Keratinocyte (primary cell): ENCODE results near the gene NCOA6. TPM values are rescaled to one million over a fixed set of nuclear protein-coding genes. Genes with fewer than 3 reads are reported as not detected.

Experiments used
- DNase-seq: peaks from one replicate; pipeline ENCODE4 v3.0.0-alpha.2; 2011; ENCODE audit warnings: low read depth, missing footprints, low spot score
- FAIRE-seq: peaks from 2 replicates; lab custom pipeline; 2011; peaks lifted over from hg19 to GRCh38; lab: Jason Lieb, UNC
- H2AFZ ChIP-seq: 2 replicates; pipeline ENCODE4 v1.6.0; 2012; ENCODE audit warnings: low read length, control low read depth, inconsistent platforms; ENCODE audit not compliant: control insufficient read depth
- H3K27ac ChIP-seq: 2 replicates; pipeline ENCODE4 v1.5.1; 2011; ENCODE audit warnings: low read length; ENCODE audit not compliant: control insufficient read depth, insufficient read depth
- H3K27me3 ChIP-seq: 3 replicates; pipeline ENCODE4 v1.6.0; 2011; ENCODE audit warnings: low read length; ENCODE audit not compliant: control insufficient read depth, insufficient read depth; ENCODE audit errors: extremely low read depth
- H3K36me3 ChIP-seq, 2 experiments: 2 replicates in 1 of 2; 3 replicates in 1 of 2; pipeline ENCODE4 v1.5.1; 2011; ENCODE audit warnings: low read length in 2 of 2, mild to moderate bottlenecking in 1 of 2; ENCODE audit not compliant: control insufficient read depth in 2 of 2, insufficient read depth in 2 of 2; ENCODE audit errors: extremely low read depth in 1 of 2
- H3K4me1 ChIP-seq: 3 replicates; pipeline ENCODE4 v1.5.1; 2011; ENCODE audit warnings: low read length; ENCODE audit not compliant: control insufficient read depth, insufficient read depth; ENCODE audit errors: extremely low read depth
- H3K4me2 ChIP-seq: 3 replicates; pipeline ENCODE4 v1.6.0; 2011; ENCODE audit warnings: low read depth, low read length; ENCODE audit not compliant: control insufficient read depth, insufficient read depth; ENCODE audit errors: extremely low read depth
- H3K4me3 ChIP-seq, 3 experiments: fragments of 200-600 bp in 1 of 3; sonication (generic) in 1 of 3; 2 replicates in 2 of 3; 3 replicates in 1 of 3; pipeline ENCODE4 v1.5.1; 2011 to 2016; ENCODE audit warnings: low read length in 3 of 3, mild to moderate bottlenecking in 3 of 3, control low read depth in 2 of 3, inconsistent platforms in 1 of 3, low read depth in 1 of 3, mixed read lengths in 1 of 3, mixed run types in 1 of 3, moderate library complexity in 1 of 3; ENCODE audit not compliant: control insufficient read depth in 2 of 3, insufficient read depth in 2 of 3; ENCODE audit errors: extremely low read depth in 1 of 3
- H3K79me2 ChIP-seq: 2 replicates; pipeline ENCODE4 v1.6.0; 2012; ENCODE audit warnings: low read length; ENCODE audit not compliant: control insufficient read depth, insufficient read depth
- H3K9ac ChIP-seq: 3 replicates; pipeline ENCODE4 v1.6.0; 2011; ENCODE audit warnings: low read length; ENCODE audit not compliant: control insufficient read depth, insufficient read depth; ENCODE audit errors: extremely low read depth
- H3K9me1 ChIP-seq: 3 replicates; pipeline ENCODE4 v1.6.0; 2011; ENCODE audit warnings: low read length; ENCODE audit not compliant: control insufficient read depth, insufficient read depth; ENCODE audit errors: extremely low read depth
- H3K9me3 ChIP-seq: 2 replicates; pipeline ENCODE4 v1.5.1; 2012; ENCODE audit warnings: low read depth, low read length; ENCODE audit not compliant: control insufficient read depth
- H4K20me1 ChIP-seq: 3 replicates; pipeline ENCODE4 v1.6.0; 2011; ENCODE audit warnings: low read length; ENCODE audit not compliant: control insufficient read depth, insufficient read depth; ENCODE audit errors: extremely low read depth
- EZH2 ChIP-seq: IDR thresholded peaks from one replicate; pipeline ENCODE4 v1.6.1; 2012; ENCODE audit warnings: inconsistent platforms, mild to moderate bottlenecking, low read length, moderate library complexity
- dilution Hi-C: fragments of 300-500 bp; cut with MboI; formaldehyde crosslinking; loops from one replicate; pipeline ENCODE4 v1.7.0; 2020; ENCODE audit warnings: low sequenced_read_pairs; ENCODE audit not compliant: extremely low pct_ligation_motif_present
- polyA plus RNA-seq, 5 experiments: library from polyadenylated mRNA; depleted of rRNA in 3 of 5; stranded (reverse) in 3 of 5; stranded (forward) in 1 of 5; unstranded in 1 of 5; fragments of >200 nt; gene quantifications; 1 replicate in 1 of 5; 2 replicates in 3 of 5; 3 replicates in 1 of 5; pipeline versions ENCODE4 v1.2.1 to v1.2.3, GENCODE V29; 2011 to 2012; ENCODE audit warnings: missing spikeins in 2 of 5, low read depth in 1 of 5, low replicate concordance in 1 of 5
- TF ChIP-seq, protein P1 (sequence below), 3 experiments: IDR thresholded peaks in 1 of 3; conservative IDR thresholded peaks in 1 of 3; optimal IDR thresholded peaks in 1 of 3; 2 replicates in 2 of 3; 3 replicates in 1 of 3; pipeline versions ENCODE3 to v1.5.1; 2011; ENCODE audit warnings: low read length in 3 of 3, mild to moderate bottlenecking in 3 of 3, moderate library complexity in 2 of 3, control low read depth in 1 of 3, inconsistent platforms in 1 of 3; ENCODE audit not compliant: insufficient read depth in 2 of 3; ENCODE audit errors: extremely low read depth in 1 of 3

The NCOA6 gene
- polyA plus RNA-seq, 1 donor (not counting 4 experiments of a cell fraction or from before 2014, with no cell fraction given) = 13.3 TPM

DNA sequence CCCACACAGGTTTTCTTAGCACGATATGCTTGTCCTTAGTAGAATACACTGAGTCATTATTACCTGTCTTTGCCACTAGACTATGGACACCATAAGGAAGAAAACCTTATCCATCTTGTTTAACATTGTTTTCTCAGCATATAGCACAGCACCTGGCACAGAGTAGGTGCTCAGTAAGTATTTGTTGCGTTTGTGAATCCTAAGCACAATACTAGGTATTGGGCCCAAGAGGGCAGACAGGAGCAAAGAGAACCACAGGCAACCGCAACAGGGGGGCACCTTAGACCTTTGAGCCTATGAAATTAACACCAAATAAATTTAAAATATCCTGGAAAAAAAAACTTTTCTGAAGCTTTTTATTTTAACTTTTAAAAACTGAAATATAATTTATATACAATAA is 3.7 kb upstream of the NCOA6 start:
- H3K4me2 ChIP-seq = no peak overlapping the region
- H3K4me1 ChIP-seq = peaks cover 6% of the 10 kb centered on the region
- no peak overlapping the region for H3K9ac ChIP-seq
- no peak overlapping the region for H2AFZ ChIP-seq
- no peak overlapping the region for H3K27ac ChIP-seq
- H4K20me1 ChIP-seq = peaks cover 5% of the 10 kb centered on the region
- FAIRE-seq (no peak), DNase-seq (no peak)
- peaks cover 8% of the 10 kb centered on the region for H3K79me2 ChIP-seq
- no peaks in the 10 kb centered on the region for H3K9me3 ChIP-seq
- dilution Hi-C loops = no loop called here
- H3K4me3 ChIP-seq = no peak overlapping the region
- H3K9me1 ChIP-seq = no peaks in the 10 kb centered on the region
- H3K27me3 ChIP-seq = no peaks in the 10 kb centered on the region
- no peak for TF ChIP-seq EZH2
- TF ChIP-seq, protein P1, sequence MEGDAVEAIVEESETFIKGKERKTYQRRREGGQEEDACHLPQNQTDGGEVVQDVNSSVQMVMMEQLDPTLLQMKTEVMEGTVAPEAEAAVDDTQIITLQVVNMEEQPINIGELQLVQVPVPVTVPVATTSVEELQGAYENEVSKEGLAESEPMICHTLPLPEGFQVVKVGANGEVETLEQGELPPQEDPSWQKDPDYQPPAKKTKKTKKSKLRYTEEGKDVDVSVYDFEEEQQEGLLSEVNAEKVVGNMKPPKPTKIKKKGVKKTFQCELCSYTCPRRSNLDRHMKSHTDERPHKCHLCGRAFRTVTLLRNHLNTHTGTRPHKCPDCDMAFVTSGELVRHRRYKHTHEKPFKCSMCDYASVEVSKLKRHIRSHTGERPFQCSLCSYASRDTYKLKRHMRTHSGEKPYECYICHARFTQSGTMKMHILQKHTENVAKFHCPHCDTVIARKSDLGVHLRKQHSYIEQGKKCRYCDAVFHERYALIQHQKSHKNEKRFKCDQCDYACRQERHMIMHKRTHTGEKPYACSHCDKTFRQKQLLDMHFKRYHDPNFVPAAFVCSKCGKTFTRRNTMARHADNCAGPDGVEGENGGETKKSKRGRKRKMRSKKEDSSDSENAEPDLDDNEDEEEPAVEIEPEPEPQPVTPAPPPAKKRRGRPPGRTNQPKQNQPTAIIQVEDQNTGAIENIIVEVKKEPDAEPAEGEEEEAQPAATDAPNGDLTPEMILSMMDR (optimal IDR thresholded peaks at IDR 0.05 in 1 of 3, IDR thresholded peaks at IDR 0.05 in 1 of 3, conservative IDR thresholded peaks at IDR 0.05 in 1 of 3; ENCODE audit: extremely low read depth in 1 of 3, insufficient read depth in 2 of 3, low read length in 3 of 3) = no peak
- H3K36me3 ChIP-seq = no peaks in the 10 kb centered on the region

DNA sequence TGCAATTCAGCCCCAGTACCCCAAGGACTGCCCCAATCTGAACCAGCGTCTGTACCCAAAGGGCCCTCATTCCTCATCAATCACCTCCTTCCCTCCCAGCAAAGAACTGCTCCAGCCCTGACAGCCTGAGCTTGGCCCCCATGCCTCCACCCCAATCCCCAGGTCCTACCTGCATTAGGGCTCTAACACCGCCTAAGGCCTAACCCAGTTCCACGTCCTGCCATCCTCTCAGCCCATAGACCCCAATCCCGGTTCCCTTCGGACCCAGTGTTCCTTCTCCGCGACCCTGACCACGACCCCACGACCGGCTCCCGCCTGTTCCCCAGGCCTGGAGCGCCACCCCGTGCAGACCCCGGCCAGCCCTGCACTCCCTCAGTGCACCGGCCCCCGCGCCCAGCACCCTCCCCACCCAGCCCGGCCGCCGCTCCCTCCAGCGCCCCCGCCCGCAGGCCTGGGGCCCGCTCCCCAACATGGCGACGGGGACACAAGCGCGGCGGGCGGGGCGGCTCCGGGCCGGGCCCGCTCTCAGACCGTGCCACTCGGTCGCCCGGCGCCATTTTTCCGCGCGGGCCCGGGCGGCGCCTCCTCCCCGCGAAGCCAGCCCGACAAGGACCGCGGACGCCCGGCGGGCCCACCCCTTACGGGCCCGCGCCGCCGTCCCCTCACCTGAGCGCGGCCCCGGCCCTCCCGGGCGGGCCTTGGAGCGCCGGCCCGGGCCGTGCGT is 483 bp downstream of the NCOA6 start:
- Histone ChIP-seq H3K4me1 (peaks cover 29% of the 10 kb centered on the region), H3K4me2 (peak overlapping the region; percentile 98), H3K27ac (peak overlapping the region; percentile 91), H3K4me3 (peak overlapping the region; percentile 87 to 90 (median 88)), H3K9me3 (no peaks in the 10 kb centered on the region), H3K9me1 (no peaks in the 10 kb centered on the region), H3K79me2 (peaks cover 49% of the 10 kb centered on the region), H4K20me1 (peaks cover 12% of the 10 kb centered on the region), H3K36me3 (no peaks in the 10 kb centered on the region), H3K27me3 (no peaks in the 10 kb centered on the region), H2AFZ (peak overlapping the region; percentile 83), H3K9ac (peak overlapping the region; percentile 95)
- no peak for DNase-seq
- FAIRE-seq = no peak
- dilution Hi-C loops = no loop called here
- TF ChIP-seq EZH2 = no peak
- TF ChIP-seq, protein P1 (optimal IDR thresholded peaks at IDR 0.05 in 1 of 3, IDR thresholded peaks at IDR 0.05 in 1 of 3, conservative IDR thresholded peaks at IDR 0.05 in 1 of 3; ENCODE audit: extremely low read depth in 1 of 3, insufficient read depth in 2 of 3, low read length in 3 of 3) = peak in 1 of 3 experiments; percentile 9
